GM21526 (cell line): Measurements from ENCODE around the gene ARID5A.

Source experiments
- ATAC-seq: cut with Tn5 transposase; IDR thresholded peaks from one replicate; pipeline ENCODE4 v1.9.1; 2021; ENCODE audit warnings: moderate library complexity; ENCODE audit not compliant: unreplicated experiment, low FRiP score

Gene ARID5A

GRCh38 chr2:96591054-96591453, 54.5 kb downstream of the ARID5A start:
- no peak for ATAC-seq

DNA sequence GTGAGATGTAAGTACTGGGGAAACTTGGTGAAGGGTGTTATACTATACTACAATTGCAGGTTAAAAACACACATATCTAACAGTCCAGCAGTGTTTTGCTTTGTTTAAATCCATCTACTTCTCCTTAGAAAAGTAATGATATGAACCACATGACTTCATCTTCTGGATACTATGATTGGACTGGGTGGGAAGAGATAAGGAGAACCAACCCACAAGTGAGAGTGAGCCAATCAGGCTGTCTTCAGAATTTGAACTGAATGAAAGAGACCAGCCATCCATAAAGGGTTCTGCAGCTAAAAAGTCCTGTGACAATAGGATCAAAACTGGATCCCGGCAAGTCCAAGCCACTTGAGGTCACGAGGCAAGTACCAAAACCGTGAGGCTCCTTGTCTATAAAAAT, 54.9 kb downstream of the ARID5A start:
- no peak for ATAC-seq

DNA sequence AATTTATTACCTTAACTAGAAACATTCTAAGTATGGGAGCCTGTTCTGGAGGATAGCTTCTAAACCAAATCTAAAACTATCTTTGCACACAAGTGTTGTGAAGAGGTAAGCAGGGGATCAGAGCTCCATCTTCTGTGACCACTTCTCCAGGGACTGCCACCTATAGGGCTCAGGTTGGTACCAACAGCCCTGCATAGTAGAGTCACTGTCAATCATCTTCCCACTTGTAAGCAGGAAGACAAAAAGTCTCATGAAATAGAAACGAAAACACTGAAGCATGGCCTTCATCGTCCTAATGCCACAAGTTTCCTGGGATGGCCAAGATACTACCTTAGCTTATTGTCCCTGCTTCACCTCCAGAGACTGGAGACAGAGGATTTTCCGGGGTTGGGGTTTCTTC, 57.7 kb downstream of the ARID5A start:
- no peak for ATAC-seq

- no peak for ATAC-seq
Observed at GRCh38 chr2:96594691-96595152, 58.2 kb downstream of the ARID5A start.

GRCh38 chr2:96596596-96596995, 60.0 kb downstream of the ARID5A start:
- no peak for ATAC-seq

GRCh38 chr2:96599941-96600340, 63.4 kb downstream of the ARID5A start:
- no peak for ATAC-seq

DNA sequence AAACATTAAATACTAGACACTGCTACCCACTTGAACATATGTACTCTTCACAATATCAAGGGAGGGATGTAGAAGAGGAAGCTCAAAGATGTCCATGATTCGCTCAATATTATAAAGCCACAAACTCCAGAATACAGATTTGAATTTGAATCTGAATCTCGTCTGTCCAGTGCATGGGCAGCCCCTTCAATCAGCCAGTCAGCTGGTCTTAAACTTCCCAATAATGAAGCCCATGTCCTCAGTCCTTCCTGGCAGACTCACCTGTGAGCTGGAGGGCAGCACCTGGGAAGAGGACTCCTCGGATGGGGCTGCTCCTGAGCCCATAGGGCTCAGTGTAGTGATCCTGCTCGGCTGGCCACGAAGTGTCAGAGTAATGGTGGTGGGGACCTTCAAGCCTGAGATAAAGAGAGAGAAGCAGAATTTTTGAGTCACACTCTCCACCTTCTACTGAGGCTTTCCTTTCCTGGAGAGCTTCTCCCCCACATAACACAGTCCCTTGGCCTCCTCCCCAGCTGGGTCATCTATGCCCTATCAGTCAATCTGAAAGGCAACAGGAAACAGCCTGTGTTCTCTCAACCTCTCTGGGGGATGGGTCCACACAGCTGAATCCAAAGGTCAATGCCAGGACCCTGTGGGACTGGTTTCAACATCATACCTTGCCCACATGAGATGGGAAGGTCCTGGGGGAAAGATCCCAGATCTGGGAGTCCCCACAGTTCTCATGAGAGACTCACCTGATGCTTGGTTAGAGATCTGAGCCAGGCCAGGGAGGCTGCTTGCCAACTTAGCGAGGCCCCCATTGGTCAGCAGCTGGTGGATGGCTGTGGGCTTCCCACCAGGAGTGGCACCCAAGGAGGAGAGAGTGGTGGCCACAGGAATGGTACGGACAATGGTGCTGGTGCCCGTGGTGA, 65.1 kb downstream of the ARID5A start:
- ATAC-seq, result no peak
